Ovary (tissue), 3 donors: ENCODE measurements around the gene NOTCH1.

Experiments
- POLR2A ChIP-seq: fragments of 450-650 bp; IDR thresholded peaks from one replicate; pipeline ENCODE4 v1.6.1; 2017; ENCODE audit warnings: antibody characterized with exemption, mild to moderate bottlenecking, moderate library complexity
- TF ChIP-seq, protein P1 (sequence below), 3 donors: fragments of 450-650 bp in 2 of 3; fragments of 200-600 bp in 1 of 3; IDR thresholded peaks; one replicate each; pipeline versions ENCODE4 v1.5.1 to v1.8.0; 2016 to 2022; ENCODE audit warnings: antibody characterized with exemption in 3 of 3, mild to moderate bottlenecking in 1 of 3
- donor health status: DM: no; HTN: no; CAD: no.

DNA sequence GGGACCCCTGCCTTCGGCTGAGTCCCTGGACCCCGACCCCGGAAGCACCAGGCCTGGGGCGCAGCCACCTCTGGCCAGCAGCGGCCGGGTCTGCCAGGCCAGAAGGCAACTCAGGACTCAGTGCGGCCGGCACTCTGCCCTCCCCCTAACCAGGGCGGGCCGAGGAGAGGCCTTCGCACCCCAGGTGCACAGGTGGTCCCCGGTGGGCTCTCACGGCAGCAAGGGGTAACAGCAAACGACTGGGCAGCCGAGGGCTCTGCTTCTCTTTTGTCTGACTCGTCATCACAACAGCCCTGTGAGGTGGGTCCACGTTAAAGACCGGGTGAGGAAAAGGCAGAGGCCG, 20.7 kb upstream of the NOTCH1 start:
- TF ChIP-seq, protein P1, sequence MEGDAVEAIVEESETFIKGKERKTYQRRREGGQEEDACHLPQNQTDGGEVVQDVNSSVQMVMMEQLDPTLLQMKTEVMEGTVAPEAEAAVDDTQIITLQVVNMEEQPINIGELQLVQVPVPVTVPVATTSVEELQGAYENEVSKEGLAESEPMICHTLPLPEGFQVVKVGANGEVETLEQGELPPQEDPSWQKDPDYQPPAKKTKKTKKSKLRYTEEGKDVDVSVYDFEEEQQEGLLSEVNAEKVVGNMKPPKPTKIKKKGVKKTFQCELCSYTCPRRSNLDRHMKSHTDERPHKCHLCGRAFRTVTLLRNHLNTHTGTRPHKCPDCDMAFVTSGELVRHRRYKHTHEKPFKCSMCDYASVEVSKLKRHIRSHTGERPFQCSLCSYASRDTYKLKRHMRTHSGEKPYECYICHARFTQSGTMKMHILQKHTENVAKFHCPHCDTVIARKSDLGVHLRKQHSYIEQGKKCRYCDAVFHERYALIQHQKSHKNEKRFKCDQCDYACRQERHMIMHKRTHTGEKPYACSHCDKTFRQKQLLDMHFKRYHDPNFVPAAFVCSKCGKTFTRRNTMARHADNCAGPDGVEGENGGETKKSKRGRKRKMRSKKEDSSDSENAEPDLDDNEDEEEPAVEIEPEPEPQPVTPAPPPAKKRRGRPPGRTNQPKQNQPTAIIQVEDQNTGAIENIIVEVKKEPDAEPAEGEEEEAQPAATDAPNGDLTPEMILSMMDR (IDR thresholded peaks at IDR 0.05): no peak
- TF ChIP-seq POLR2A: no peak
